Measurements from ENCODE around the gene RSAD2. TPM values are rescaled to one million over a fixed set of nuclear protein-coding genes. Genes with fewer than 3 reads are reported as not detected.

RSAD2 gene
- 0.23 and 0.30 TPM in 2 replicates for total RNA-seq

GRCh38 chr2:6877402-6878304 lies at the start of gene RSAD2:
TSS of gene RSAD2 (plus strand) at chr2:6877777. CDS start at chr2:6877801, 24 bp downstream.

GRCh38 chr2:6865346-6866274 lies 12.0 kb upstream of the RSAD2 start, which contains the start of gene CMPK2:
TSS of gene CMPK2 (minus strand) at chr2:6865907. CDS start at chr2:6865696, 211 bp downstream.

GRCh38 chr2:6917071-6917760 lies 39.6 kb downstream of the RSAD2 start, which contains the start of gene RNF144A:
TSS of gene RNF144A (plus strand) at chr2:6917412. CDS start at chr2:6996927, 79,515 bp downstream.

Other genes starting within 250 kb of the RSAD2 start
- gene CMPK2, start 11.9 kb upstream of the RSAD2 start, total RNA-seq, result 0.32 and 0.59 TPM in 2 replicates
- gene RNF144A, start 39.6 kb downstream of the RSAD2 start, total RNA-seq, result 1.8 TPM in 2 replicates